Activated T-cell treated with anti-CD3 and anti-CD28 coated beads for 24 hours (primary cell): ENCODE measurements around the gene GPC1.

ENCODE experiments used
- DNase-seq: peaks from one replicate; pipeline ENCODE4 v3.0.0-alpha.2; 2020; ENCODE audit warnings: low read depth

The GPC1 gene

DNA sequence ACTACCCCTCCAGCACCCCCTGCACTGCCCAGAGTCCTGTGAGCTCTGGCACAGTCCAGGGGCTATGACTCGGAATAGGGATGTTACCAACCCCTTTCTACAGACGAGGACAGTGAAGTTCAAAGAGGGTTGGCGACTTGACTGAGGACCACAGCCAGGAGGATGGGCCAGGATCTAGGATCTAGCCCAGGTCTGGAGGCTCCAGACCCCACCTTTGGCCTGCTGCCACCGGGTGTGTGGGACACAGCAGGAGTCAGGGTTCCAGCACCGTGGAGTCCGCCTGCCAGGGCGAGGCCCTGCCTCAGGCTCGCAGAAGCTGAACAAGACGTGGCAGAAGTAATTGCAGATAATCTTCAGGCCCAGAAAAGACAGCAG lies 37.9 kb upstream of the GPC1 start:
- no peak for DNase-seq

DNA sequence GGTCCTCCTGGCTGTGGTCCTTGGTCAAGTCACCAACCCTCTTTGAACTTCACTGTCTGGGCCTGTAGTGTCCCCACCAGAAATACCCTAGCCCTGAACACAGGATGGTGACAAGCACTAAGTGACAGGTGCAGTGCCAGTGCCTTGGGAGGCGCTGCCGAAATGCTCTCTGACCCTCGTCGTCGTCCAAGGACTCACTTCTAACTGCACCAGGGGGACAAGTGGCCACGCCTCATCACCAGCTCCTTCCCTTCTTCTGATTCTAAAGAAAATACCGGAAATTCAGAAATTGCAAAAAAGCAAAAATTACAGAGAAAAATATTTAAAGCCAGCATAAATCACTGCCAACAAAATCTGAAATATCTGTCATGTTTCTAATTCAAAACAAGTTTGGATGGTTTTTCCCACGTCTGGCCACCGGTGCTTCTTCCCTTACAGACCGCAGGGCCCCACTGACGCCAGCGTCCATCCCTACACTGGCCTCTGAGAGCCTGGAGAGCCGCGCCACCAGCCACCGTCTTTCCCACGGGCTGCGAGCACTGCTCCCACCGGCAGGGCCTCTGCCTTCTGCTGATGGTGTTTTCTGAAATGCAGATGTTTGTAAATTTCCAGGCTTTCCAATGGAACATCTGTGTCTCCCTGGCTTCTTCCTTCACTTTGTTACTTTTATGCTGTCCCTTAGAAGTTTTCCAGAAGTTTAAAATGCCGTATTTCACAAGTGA lies 37.4 kb upstream of the GPC1 start:
- DNase-seq: no peak

GRCh38 chr2:240398661-240399267 lies 36.7 kb upstream of the GPC1 start:
- DNase-seq: no peak

- no peak for DNase-seq
Observed at GRCh38 chr2:240399419-240400324, 35.8 kb upstream of the GPC1 start.

DNA sequence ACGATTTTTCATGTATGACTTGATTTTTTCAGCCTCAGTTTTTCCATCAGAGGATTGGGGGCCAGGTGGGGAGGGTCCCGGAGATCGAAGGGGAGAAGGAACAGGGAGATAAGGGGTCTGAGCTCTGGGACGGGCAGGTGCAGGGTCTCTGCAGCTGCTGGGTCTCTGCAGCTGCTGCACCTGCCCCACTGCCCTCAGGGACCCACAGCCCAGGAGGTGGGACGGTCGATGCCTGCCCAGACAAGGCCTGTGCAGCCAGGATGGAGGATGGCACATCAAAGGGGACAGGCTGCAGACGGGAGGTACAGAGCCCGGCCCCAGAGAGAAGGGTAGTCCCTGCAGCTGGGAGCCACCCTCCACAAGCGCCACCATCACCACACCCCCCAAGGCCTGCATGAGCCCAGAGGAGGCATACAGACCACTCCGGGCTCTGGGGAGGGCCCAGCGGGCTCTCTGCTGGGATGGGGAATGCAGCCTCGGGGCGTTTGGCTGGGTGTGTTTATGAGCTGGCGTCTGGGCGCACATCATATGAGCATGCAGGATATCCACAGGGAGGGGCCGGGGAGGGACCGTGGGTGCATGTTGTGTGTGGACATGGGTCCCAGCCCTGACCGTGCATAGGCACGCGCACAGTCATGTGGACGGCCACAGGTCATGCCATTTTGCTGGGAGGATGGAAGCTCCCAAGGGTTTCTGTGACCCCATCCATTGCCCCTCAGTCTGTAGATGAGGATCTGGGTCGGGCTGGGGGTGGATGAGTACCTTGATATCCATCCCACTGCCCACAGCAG lies 34.9 kb upstream of the GPC1 start:
- no peak for DNase-seq

GRCh38 chr2:240401308-240401707 lies 34.2 kb upstream of the GPC1 start:
- no peak for DNase-seq

- DNase-seq: no peak
Observed at GRCh38 chr2:240401781-240402551, 33.5 kb upstream of the GPC1 start.

GRCh38 chr2:240402566-240403272 lies 32.7 kb upstream of the GPC1 start:
- no peak for DNase-seq

DNA sequence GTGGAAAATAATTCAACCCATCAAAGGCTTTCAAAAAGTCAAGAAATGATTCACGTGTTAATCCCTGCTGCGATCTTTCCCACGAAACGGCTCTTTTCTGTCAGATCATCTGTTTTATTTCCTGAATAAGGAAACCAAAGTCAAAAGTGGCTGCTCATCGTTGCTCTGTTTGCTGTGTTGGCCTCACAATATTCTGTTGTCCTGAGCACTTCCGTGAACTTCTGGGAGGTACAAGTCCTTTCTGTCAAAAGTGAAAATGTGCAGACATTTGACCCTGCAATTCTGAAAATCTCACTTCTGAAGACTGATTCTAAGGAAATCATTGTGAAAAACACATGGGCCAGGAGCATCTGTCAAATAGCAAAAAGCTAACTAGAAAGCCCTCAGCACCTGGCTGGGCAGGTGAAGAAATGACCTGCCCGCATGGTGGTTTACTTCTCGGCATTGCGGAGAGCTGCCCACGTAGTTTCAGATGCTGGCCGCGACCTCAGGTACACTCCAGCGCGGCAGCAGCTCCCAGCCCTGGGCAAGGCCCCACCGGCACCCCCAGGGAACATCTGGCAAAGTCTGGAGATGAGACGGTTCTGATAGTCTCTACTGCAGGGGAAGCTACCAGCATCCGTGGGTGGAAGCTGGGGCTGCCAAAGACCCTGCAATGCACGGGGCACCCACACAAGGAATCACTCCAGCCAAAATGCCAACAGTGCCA lies 31.9 kb upstream of the GPC1 start:
- DNase-seq: no peak

DNA sequence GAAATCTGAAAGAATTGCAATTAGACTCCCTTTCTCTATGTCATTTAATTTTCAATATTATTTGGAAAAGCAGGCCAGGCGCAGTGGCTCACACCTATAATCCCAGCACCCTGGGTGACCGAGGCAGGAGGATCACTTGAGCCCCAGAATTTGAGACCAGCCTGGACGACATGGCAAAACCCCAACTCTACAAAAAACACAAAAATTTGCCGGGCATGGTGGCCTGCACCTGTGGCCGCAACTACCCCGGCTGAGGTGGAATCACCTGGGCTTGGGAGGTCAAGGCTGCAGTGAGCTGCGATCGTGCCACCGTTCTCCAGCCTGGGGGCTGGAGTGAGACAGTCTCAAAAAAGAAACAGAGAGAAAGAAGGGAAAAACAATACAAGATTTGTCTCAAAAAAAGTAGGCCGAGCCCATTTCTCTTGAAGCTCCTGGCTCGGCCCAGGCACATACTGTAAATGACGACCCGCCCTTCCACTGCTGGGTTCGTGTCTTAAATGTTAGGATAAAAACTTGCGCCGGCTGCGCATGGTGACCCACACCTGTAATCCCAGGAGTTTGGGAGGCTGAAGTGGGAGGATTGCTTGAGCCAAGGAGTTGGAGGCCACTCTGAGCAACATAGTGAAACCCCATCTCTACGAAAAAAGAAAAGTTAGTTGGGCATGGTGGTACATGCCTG lies 31.1 kb upstream of the GPC1 start:
- DNase-seq: no peak

- DNase-seq: no peak
Observed at GRCh38 chr2:240405133-240405532, 30.3 kb upstream of the GPC1 start.

DNA sequence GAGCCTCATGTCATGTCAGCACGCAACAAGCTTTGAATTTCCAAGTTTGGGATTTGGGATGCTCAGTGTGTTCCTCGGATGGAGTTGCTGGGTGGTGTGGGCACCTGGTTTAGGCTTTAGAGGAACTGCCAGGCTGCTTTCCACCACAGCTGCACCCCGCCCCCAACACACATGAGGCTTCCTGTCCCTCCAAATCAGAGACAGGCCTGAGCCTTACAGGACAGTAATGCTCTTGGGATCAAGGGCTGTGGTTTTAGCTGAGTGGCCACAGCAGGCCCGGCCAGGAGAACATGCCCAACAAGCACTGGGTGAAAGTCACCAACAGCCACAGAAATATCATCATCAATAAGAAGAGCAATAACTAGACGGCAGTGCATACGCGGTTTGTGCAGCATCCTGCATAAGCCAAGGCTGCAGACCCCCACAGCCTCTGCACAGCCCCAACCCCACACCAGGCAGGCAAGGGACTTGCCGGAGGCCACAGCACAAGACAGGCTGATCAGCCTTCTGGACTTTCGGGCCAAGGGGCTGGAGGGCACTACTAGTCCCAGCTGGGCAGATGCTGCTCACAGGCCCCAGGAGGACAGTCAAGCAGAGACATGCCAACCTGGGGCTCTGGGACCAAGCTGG lies 29.7 kb upstream of the GPC1 start:
- DNase-seq: no peak

DNA sequence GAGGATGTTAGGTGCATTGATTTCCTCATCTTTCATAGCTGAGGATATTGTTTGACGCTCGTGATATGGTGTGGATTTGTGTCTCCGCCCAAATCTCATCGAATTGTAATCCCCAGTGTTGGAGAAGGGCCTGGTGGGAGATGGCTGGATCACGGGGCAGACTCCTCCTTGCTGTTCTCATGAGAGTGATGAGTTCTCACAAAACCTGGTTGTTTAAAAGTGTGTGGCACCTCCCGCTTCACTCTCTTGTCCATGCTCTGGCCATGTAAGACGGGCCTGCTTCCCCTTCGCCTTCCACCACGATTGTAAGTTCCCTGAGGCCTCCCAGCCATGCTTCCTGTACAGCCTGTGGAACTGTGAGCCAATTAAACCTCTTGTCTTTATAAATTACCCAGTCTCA lies 28.4 kb upstream of the GPC1 start:
- no peak for DNase-seq

- no peak for DNase-seq
Observed at GRCh38 chr2:240410004-240410403, 25.5 kb upstream of the GPC1 start.

- DNase-seq: no peak
Observed at GRCh38 chr2:240410808-240411207, 24.7 kb upstream of the GPC1 start.

GRCh38 chr2:240411261-240412160 lies 24.0 kb upstream of the GPC1 start:
- DNase-seq: no peak

GRCh38 chr2:240412211-240412861 lies 23.1 kb upstream of the GPC1 start:
- DNase-seq: no peak
